Activated CD4-positive, alpha-beta T cell treated with anti-CD3 and anti-CD28 coated beads for 1 hour (primary cell): ENCODE results near the gene MTPN.

Source experiments
- DNase-seq: peaks from one replicate; pipeline ENCODE4 v3.0.0-alpha.2; 2020

The MTPN gene

GRCh38 chr7:135950429-135950828, 26.7 kb downstream of the MTPN start:
- DNase-seq = no peak

GRCh38 chr7:135946289-135947055, 30.7 kb downstream of the MTPN start:
- DNase-seq = no peak

GRCh38 chr7:135944753-135945152, 32.4 kb downstream of the MTPN start:
- DNase-seq = no peak

- no peak for DNase-seq
Observed at GRCh38 chr7:135943134-135943879, 33.9 kb downstream of the MTPN start.

GRCh38 chr7:135942614-135943013, 34.5 kb downstream of the MTPN start:
- no peak for DNase-seq

GRCh38 chr7:135940077-135941075, 36.8 kb downstream of the MTPN start:
- DNase-seq = no peak

- no peak for DNase-seq
Observed at GRCh38 chr7:135939261-135939812, 37.8 kb downstream of the MTPN start.

GRCh38 chr7:135938563-135938962, 38.6 kb downstream of the MTPN start:
- DNase-seq = no peak

GRCh38 chr7:135938086-135938485, 39.1 kb downstream of the MTPN start:
- DNase-seq = no peak

- DNase-seq = no peak
Observed at GRCh38 chr7:135936497-135937217, 40.5 kb downstream of the MTPN start.

- no peak for DNase-seq
Observed at GRCh38 chr7:135934651-135935050, 42.5 kb downstream of the MTPN start.

GRCh38 chr7:135933509-135934188, 43.5 kb downstream of the MTPN start:
- no peak for DNase-seq

GRCh38 chr7:135932131-135932530, 45.0 kb downstream of the MTPN start:
- DNase-seq = no peak

GRCh38 chr7:135930565-135931461, 46.3 kb downstream of the MTPN start:
- no peak for DNase-seq

GRCh38 chr7:135929722-135930141, 47.4 kb downstream of the MTPN start:
- no peak for DNase-seq

GRCh38 chr7:135929249-135929648, 47.9 kb downstream of the MTPN start:
- no peak for DNase-seq

- DNase-seq = no peak
Observed at GRCh38 chr7:135928136-135928535, 49.0 kb downstream of the MTPN start.

- DNase-seq = no peak
Observed at GRCh38 chr7:135925210-135925609, 51.9 kb downstream of the MTPN start.

- DNase-seq = no peak
Observed at GRCh38 chr7:135924302-135924701, 52.9 kb downstream of the MTPN start.

GRCh38 chr7:135922263-135922662, 54.9 kb downstream of the MTPN start:
- DNase-seq = no peak
